22Rv1 (cell line): ENCODE measurements around the gene TMEM30A.
A peak's percentile ranks its signal among the peaks of the same experiment; 100 is the strongest.

Experiments
- H3K27ac ChIP-seq: fragments of 450-650 bp; 2 replicates; pipeline ENCODE4 v1.5.1; 2017
- ZFX ChIP-seq: fragments of 450-650 bp; IDR thresholded peaks from 2 replicates; pipeline ENCODE4 v1.6.1; 2017; ENCODE audit warnings: antibody characterized with exemption, borderline replicate concordance
- TF ChIP-seq, protein P1 (sequence below): fragments of 450-650 bp; IDR thresholded peaks from 2 replicates; pipeline ENCODE4 v1.5.1; 2017; ENCODE audit warnings: mild to moderate bottlenecking

TMEM30A gene

DNA sequence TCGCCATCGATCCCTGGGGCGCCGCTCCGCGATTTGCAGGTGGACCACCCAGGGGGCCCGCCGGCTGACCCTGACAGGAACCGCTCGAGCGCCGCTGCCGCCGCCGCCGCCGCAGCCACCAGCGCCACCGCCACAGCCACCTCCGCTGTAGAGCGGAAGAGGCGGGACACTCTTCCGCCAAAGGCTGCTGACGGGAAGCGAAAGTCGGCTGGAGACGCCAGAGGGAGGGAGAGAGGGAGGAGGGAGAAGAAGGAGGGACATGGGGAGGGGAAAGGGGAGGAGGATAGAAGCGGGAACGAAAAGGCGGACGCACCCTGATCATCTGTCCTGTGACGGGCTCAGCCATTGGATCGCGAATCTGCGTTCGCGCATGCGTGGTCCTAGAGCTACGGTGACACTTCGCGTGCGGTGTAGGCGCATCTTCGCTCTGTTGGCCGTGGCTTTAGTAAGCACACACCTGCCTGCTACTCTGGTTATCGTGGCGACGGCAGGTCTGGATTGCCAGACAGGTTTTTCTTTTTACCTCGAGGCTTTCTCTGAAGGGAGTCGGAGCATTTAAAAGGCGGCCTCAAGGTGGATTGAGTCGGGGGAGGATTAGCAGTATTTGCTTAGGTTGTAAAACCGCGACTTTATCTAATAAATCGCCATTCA, at the start of gene TMEM30A:
TMEM30A (minus strand) TSS at position 161 of the 651 bp plus-strand sequence; CDS start at position 7, 154 bp downstream.
- H3K27ac ChIP-seq: peak within 1 kb of the TSS; percentile 97
- TF ChIP-seq, protein P1, sequence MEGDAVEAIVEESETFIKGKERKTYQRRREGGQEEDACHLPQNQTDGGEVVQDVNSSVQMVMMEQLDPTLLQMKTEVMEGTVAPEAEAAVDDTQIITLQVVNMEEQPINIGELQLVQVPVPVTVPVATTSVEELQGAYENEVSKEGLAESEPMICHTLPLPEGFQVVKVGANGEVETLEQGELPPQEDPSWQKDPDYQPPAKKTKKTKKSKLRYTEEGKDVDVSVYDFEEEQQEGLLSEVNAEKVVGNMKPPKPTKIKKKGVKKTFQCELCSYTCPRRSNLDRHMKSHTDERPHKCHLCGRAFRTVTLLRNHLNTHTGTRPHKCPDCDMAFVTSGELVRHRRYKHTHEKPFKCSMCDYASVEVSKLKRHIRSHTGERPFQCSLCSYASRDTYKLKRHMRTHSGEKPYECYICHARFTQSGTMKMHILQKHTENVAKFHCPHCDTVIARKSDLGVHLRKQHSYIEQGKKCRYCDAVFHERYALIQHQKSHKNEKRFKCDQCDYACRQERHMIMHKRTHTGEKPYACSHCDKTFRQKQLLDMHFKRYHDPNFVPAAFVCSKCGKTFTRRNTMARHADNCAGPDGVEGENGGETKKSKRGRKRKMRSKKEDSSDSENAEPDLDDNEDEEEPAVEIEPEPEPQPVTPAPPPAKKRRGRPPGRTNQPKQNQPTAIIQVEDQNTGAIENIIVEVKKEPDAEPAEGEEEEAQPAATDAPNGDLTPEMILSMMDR: no peak
- no peak for TF ChIP-seq ZFX

DNA sequence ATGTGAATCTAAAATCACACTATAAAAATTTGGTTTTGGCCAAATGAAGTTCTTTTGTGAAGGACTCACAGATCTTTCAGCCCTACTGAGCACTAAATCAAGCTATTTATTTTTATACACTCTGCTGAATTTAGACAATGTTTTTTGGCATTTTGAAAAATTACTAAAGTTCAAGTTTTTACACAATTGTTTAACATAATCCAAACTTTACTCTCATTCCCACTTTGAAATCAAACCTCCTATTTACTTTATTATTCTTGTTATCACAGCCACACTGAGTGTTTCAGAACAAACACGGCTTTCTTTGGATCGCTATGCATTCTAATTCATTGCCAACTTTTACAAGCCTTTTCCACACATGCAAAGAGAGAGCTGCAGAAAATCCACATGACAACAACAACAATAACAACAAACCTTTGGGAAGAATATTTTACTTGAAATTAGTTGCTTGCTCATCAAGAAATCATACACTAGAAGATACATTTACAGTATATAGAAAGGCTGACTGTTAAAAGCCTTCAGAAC, 49.1 kb upstream of the TMEM30A start:
- TF ChIP-seq ZFX: no peak
- TF ChIP-seq, protein P1: no peak
- H3K27ac ChIP-seq: no peak overlapping the region

DNA sequence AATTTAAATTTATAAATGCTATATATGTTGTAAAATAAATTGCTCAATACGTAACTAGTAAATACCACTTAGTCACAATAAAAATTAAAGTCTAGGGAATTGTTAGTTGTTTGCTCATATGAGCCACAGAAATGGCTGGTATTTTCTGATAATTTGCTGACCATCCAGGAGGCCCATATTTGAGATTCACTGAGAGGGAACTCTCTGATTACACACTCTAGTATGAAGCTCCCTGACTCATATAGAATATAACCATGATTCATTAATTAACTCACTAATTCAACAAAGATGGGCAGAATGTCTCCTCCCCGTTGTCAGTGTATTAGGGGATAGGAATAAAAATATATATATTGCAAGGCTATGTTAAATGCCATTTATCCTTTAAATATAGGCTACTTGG, 46.6 kb upstream of the TMEM30A start:
- no peak for TF ChIP-seq ZFX
- TF ChIP-seq, protein P1: no peak

DNA sequence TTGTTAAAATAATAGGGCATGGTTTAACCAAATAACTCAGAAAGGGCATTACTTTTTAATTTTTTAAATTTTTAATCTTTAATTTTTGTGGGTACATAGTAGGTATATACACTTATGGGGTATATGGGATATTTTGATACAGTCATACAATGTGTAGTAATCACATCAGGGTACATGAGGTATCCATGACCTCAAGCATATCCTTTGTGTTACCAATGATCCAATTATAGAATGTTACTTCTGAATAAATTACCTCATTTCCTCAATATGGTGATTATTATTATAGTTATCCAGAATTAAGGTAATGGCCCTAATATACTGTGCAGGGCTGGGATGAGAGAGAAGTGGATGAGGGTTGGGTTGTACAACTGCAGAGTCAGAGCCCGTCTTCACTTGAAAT, 45.1 kb upstream of the TMEM30A start:
- H3K27ac ChIP-seq: no peak overlapping the region

More for the DNA sequence above, 46.6 kb upstream of the TMEM30A start:
- no peak overlapping the region for H3K27ac ChIP-seq

DNA sequence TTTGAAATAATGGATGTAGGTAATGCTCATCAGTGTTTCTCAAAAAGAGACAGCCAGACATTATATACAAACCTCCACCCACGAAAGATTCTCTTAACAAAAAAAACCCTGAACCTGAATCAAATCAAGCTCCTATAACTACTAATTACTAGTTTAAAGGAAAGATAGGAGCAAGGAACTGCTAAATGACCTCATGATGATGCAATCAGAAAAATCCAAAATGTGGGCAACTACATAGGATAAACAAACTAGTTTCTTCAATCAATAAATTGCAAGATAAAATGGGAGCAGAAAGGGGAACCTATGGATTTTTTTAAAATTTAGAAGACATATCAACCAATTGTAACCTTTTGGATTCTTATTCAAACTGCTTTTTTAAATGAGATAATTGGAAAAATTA, 43.2 kb upstream of the TMEM30A start:
- H3K27ac ChIP-seq: no peak overlapping the region
- TF ChIP-seq, protein P1: no peak
- TF ChIP-seq ZFX: no peak

More for the DNA sequence above, 45.1 kb upstream of the TMEM30A start:
- TF ChIP-seq, protein P1: no peak
- TF ChIP-seq ZFX: no peak

DNA sequence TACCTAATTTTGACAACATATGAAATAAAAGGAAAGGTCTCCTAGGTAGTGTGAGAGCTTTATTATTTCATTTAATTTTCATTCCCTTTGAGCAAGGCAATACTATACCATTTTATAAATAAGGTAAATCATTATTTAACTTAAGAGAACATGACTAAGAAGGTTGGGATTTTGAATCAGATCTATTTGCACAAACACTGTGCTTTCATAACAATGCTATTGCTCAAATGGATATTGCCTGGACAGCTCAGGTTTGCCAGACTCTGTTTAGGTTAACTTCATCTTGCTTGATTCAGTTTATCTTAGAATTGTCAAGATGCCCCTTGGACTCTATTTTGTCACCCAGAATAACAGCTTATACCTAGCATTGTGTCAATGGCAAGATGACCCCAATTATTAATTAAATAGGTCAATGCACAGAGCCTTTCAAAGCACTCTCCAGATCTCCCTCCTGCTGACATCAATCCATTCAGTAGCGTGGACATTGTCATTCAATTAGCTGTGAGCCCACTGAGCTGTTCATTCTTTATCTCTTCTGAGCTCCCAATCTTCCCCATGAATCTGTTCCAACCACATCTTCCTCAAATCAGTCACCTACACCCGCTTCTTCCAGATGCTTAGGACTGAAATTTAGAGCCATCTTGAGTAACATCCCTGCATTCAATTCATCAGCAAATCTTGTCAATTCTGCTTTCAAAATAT, 42.1 kb upstream of the TMEM30A start:
- TF ChIP-seq ZFX: no peak
- TF ChIP-seq, protein P1: no peak
- no peak overlapping the region for H3K27ac ChIP-seq

DNA sequence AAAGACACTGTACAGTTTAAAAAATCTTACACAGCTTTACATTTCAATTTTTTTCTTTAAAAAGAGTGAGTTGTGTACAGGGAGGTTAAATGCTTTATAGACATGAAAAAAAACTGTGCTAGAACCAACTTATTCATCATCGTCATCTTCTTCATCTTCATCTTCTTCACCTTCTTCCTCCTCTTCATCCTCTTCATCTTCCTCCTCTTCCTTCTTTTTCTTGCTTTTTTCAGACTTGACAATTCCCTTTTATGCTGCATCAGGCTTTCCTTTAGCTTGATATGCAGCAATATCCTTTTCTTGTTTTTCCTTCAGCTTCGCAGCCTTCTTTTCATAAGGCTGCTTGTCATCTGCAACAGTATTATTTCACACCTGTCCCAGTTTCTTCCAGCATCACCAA, 34.3 kb upstream of the TMEM30A start:
- H3K27ac ChIP-seq: no peak overlapping the region
- no peak for TF ChIP-seq ZFX
- TF ChIP-seq, protein P1: no peak
